Measurements from ENCODE around the gene FREM2. TPM values are rescaled to one million over a fixed set of nuclear protein-coding genes. Genes with fewer than 3 reads are reported as not detected.

Gene FREM2
- total RNA-seq, 1 experiment from 2014 or later = 25.4 TPM

DNA sequence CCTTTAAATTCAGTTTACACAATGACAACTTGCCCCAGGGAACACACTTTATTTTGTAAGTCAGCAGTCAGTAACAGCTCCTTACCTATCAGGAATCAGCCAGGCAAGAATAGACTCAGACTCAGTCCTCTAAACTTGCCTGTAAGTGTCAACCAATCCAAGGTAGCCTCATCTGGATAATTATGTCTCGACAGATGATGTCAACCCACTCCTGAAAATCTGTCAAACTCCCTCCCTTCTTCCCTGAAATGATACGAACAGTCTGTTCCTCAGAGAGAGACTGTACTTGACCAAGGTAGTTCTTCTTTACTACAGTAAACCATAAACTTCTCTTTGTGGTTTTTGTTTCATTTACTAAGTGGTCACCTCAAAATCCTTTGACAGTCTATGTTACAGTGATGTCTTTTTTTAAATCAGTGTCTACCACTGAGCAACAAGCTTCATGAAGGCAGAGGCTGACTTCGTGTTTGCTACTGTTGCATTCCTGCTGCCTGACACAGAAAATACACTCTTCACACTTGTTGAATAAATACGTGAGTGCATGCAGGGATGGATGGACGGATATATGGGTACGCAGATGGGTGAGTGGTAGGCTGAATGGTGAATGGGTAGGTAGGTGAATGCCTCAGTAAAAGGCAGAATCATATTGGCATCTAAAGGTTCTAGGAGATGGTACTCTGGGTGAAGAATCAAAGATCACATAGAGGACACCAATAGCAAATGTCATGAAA, 17.5 kb upstream of the FREM2 start:
- no peak for DNase-seq
- BruUV-seq (replicated peaks) = no TSS peak
- intact Hi-C loops (cut with micrococcal nuclease; ENCODE audit: unreplicated experiment) = no loop called here
- TF ChIP-seq, protein P1, sequence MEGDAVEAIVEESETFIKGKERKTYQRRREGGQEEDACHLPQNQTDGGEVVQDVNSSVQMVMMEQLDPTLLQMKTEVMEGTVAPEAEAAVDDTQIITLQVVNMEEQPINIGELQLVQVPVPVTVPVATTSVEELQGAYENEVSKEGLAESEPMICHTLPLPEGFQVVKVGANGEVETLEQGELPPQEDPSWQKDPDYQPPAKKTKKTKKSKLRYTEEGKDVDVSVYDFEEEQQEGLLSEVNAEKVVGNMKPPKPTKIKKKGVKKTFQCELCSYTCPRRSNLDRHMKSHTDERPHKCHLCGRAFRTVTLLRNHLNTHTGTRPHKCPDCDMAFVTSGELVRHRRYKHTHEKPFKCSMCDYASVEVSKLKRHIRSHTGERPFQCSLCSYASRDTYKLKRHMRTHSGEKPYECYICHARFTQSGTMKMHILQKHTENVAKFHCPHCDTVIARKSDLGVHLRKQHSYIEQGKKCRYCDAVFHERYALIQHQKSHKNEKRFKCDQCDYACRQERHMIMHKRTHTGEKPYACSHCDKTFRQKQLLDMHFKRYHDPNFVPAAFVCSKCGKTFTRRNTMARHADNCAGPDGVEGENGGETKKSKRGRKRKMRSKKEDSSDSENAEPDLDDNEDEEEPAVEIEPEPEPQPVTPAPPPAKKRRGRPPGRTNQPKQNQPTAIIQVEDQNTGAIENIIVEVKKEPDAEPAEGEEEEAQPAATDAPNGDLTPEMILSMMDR (IDR thresholded peaks at IDR 0.05; ENCODE audit: unreplicated experiment) = no peak
- Mint-ChIP-seq H3K4me3 (ENCODE audit: low read depth, unreplicated experiment) (no peak overlapping the region), H3K36me3 (ENCODE audit: insufficient read depth, unreplicated experiment) (peaks cover 6% of the 10 kb centered on the region), H3K27ac (ENCODE audit: unreplicated experiment) (no peak overlapping the region), H3K4me1 (ENCODE audit: low read depth, unreplicated experiment) (no peaks in the 10 kb centered on the region), H3K9me3 (ENCODE audit: low read depth, unreplicated experiment) (peaks cover 2% of the 10 kb centered on the region), H3K27me3 (ENCODE audit: unreplicated experiment) (no peaks in the 10 kb centered on the region)
- CTCF ChIA-PET = interaction anchor here (1.2 kb wide), 1 partner anchor 17 kb away, joined by 3 read pairs; no protein-coding TSS in a partner anchor

DNA sequence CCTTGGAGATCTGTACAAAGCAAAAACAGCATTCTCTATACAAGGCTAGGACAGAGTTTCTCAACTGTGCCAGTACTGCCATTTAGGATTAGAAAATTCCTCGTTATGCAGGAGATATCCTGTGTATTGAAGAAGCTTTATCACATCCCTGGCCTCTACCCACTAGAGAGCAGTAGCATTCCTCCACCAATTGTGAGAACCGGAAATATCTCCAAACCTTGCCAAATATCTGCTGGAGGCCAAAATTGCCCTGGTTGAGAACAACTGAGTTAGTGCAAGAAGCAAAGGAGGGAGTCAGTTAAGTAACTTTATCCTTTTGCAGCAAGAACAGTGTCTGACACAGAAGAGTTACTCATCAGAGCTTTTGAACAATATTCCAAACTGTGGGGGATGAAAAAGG, 16.2 kb upstream of the FREM2 start:
- CTCF ChIA-PET = interaction anchor here (1.2 kb wide), 1 partner anchor 15 kb away, joined by 3 read pairs; no protein-coding TSS in a partner anchor
- BruUV-seq (replicated peaks) = no TSS peak
- no peak overlapping the region for H3K27ac Mint-ChIP-seq (ENCODE audit: unreplicated experiment)
- no peaks in the 10 kb centered on the region for H3K4me1 Mint-ChIP-seq (ENCODE audit: low read depth, unreplicated experiment)
- H3K4me3 Mint-ChIP-seq (ENCODE audit: low read depth, unreplicated experiment) = no peak overlapping the region
- no peaks in the 10 kb centered on the region for H3K27me3 Mint-ChIP-seq (ENCODE audit: unreplicated experiment)
- H3K36me3 Mint-ChIP-seq (ENCODE audit: insufficient read depth, unreplicated experiment) = peaks cover 6% of the 10 kb centered on the region
- no peak for DNase-seq
- intact Hi-C loops (cut with micrococcal nuclease; ENCODE audit: unreplicated experiment) = no loop called here
- TF ChIP-seq, protein P1 (IDR thresholded peaks at IDR 0.05; ENCODE audit: unreplicated experiment) = no peak
- peaks cover 2% of the 10 kb centered on the region for H3K9me3 Mint-ChIP-seq (ENCODE audit: low read depth, unreplicated experiment)

DNA sequence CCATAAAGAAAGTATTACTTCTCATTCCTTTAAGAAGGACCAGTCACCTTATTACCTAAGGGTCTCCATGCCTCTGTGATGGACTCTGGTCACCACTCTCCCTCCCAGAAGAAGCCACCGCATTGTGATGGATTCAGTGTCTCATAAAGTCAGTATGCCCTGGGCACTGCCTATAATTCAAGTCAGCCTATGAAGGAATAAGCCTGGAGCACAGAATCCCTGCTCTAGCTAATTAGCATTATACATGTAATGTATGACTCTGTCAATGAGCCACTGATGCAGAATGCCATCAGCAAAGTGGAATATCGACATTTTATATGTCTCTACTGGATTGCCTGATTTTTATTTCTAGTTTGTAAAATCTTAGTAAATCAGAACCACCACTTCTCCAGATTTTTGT, 14.9 kb upstream of the FREM2 start:
- intact Hi-C loops (cut with micrococcal nuclease; ENCODE audit: unreplicated experiment) = no loop called here
- Mint-ChIP-seq H3K4me1 (ENCODE audit: low read depth, unreplicated experiment) (no peaks in the 10 kb centered on the region), H3K4me3 (ENCODE audit: low read depth, unreplicated experiment) (no peak overlapping the region), H3K36me3 (ENCODE audit: insufficient read depth, unreplicated experiment) (peaks cover 6% of the 10 kb centered on the region), H3K27ac (ENCODE audit: unreplicated experiment) (no peak overlapping the region), H3K27me3 (ENCODE audit: unreplicated experiment) (no peaks in the 10 kb centered on the region), H3K9me3 (ENCODE audit: low read depth, unreplicated experiment) (peaks cover 2% of the 10 kb centered on the region)
- DNase-seq = no peak
- no TSS peak for BruUV-seq (replicated peaks)
- TF ChIP-seq, protein P1 (IDR thresholded peaks at IDR 0.05; ENCODE audit: unreplicated experiment) = no peak
- CTCF ChIA-PET = no interaction called here

DNA sequence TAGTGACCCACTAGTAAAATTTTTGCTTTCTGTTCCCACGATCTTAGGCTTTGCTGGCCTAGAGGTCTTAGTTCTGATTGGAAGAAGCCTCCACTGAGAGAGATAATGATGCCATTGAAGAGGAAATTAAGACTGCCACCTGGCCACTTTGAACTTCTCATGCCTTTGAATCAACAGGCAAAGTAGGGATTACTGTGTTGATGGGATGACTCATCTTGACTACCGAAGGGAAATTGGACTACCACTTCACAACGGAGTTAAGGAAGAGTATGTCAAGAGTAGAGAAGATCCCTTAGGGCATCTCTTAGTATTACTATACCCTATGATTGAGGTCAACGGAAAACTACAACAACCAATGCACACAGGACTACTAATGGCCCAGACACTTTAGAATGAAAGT, 12.7 kb upstream of the FREM2 start:
- no peaks in the 10 kb centered on the region for H3K36me3 Mint-ChIP-seq (ENCODE audit: insufficient read depth, unreplicated experiment)
- TF ChIP-seq, protein P1 (IDR thresholded peaks at IDR 0.05; ENCODE audit: unreplicated experiment) = no peak
- no peak for DNase-seq
- no TSS peak for BruUV-seq (replicated peaks)
- no peaks in the 10 kb centered on the region for H3K27me3 Mint-ChIP-seq (ENCODE audit: unreplicated experiment)
- intact Hi-C loops (cut with micrococcal nuclease; ENCODE audit: unreplicated experiment) = no loop called here
- no peaks in the 10 kb centered on the region for H3K4me1 Mint-ChIP-seq (ENCODE audit: low read depth, unreplicated experiment)
- H3K4me3 Mint-ChIP-seq (ENCODE audit: low read depth, unreplicated experiment) = no peak overlapping the region
- CTCF ChIA-PET = no interaction called here
- no peak overlapping the region for H3K27ac Mint-ChIP-seq (ENCODE audit: unreplicated experiment)
- H3K9me3 Mint-ChIP-seq (ENCODE audit: low read depth, unreplicated experiment) = no peaks in the 10 kb centered on the region
